ENCODE measurements around the gene MYPOP.

The MYPOP gene

DNA sequence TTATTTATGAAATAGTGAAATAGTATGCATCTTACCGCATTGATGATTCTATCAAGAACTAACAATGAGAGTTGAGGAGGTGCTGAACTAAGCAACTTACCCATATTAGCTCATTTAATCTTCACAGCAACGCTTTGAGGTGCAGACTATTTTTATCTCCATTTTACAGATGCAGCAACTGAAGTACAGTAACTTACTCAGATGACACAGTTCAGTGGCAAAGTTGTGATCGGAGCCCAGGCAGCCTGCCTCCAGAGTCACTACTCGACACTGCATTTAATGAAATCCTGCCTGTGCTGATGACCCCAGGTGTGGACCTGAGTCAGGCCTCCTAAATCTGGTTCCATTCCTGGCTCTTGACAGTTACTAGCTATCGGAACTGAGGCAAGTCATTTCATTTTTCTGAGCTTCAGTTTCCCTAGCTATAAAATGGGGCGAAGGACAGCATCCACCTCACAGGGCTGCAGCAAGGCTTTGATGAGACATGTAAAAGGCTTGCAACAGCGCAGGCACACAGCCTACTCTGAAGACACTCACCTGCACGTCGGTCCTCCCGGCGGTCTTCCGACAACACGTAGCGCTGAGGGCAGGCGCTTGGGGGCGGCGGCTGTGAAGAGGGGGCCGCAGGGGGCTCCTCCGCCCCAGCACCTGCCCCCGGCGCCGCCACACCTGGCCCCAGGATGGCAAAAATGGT is 1.5 kb downstream of the MYPOP start:
- peaks cover 31 to 34% of the 10 kb centered on the region in 2 experiments for H3K36me3 ChIP-seq (ENCODE audit: control insufficient read depth in 1 of 2, insufficient read depth in 2 of 2, low read depth in 1 of 2, low read length in 2 of 2)
- peaks cover 14% of the 10 kb centered on the region for H3K4me1 ChIP-seq (ENCODE audit: control insufficient read depth, insufficient read depth, low read depth, low read length)
- peak overlapping the region; percentile 85 for H3K4me2 ChIP-seq (ENCODE audit: low read length, poor library complexity, severe bottlenecking)
- no peak overlapping the region for H2AFZ ChIP-seq (ENCODE audit: low read depth, low read length)
- H3K18ac ChIP-seq (ENCODE audit: low read depth in 1 of 2, low read length in 2 of 2), result no peak overlapping the region
- no peak overlapping the region for H2BK12ac ChIP-seq (ENCODE audit: low read length in 2 of 2)
- H2BK15ac ChIP-seq (ENCODE audit: low read depth, poor library complexity, severe bottlenecking), result no peak overlapping the region
- H4K91ac ChIP-seq (ENCODE audit: low read length), result no peak overlapping the region
- H3K79me1 ChIP-seq (replicated peaks; ENCODE audit: low read length, poor library complexity, severe bottlenecking), result peaks cover 21% of the 10 kb centered on the region
- peak overlapping the region; percentile 74 to 93 for H3K4me3 ChIP-seq (ENCODE audit: insufficient read depth in 1 of 2, low read depth in 1 of 2, low read length in 2 of 2)
- no peak overlapping the region for H4K8ac ChIP-seq (ENCODE audit: low read length)
- no peaks in the 10 kb centered on the region for H3K27me3 ChIP-seq (ENCODE audit: control insufficient read depth in 1 of 2, insufficient read depth in 1 of 2, low read length in 2 of 2)
- H3K9me3 ChIP-seq (ENCODE audit: control insufficient read depth, low read length), result no peaks in the 10 kb centered on the region
- no peak overlapping the region for H3K23ac ChIP-seq (ENCODE audit: low read length in 2 of 2)
- H2AK5ac ChIP-seq (ENCODE audit: low read length, severe bottlenecking), result no peak overlapping the region
- no peak for DNase-seq
- H3K4ac ChIP-seq (ENCODE audit: low read depth in 1 of 2, low read length in 2 of 2), result no peak overlapping the region
- H3K9ac ChIP-seq (ENCODE audit: low read length), result peak overlapping the region; percentile 54
- H2BK5ac ChIP-seq (ENCODE audit: low read depth, low read length, poor library complexity, severe bottlenecking), result no peak overlapping the region
- H2BK120ac ChIP-seq (ENCODE audit: low read depth, low read length), result no peak overlapping the region
- no peak overlapping the region for H3K27ac ChIP-seq (ENCODE audit: low read length, poor library complexity, severe bottlenecking)
- H3K14ac ChIP-seq (ENCODE audit: low read length in 2 of 2), result no peak overlapping the region
- 48% methylated on average over 22 of the region's 22 CpGs for WGBS

DNA sequence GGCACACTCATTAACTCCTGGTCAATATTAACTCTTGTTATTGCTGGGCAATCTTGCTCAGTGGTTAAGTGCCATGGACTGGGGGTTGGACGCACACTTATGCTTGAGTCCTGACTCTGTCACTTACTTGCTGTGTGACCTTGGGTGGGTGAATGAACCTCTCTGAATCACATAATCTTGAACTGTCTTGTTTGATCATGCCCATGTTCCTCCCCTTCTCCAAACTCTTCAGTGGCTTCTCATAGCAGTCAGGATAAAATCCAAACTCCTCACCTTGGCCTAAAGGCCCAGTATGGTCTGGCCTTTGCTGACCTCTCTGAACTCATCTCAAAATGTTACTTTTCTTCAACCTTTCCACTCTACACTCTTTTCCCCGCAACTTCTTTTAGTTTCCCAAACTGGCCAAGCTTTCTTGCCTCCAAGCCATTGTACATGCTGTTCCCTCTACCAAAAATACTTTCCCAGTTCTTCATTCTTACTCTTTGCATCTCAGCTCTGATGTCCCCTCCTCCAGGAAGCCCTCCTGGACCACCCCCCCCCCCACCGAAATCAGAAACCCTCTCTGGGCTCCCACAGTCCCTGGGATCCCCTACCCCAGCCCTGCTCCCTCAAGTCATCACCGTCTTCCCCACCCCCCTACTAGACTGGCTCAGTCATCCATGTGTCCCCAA is 2.4 kb downstream of the MYPOP start:
- Histone ChIP-seq H4K91ac (ENCODE audit: low read length) (no peak overlapping the region), H3K4ac (ENCODE audit: low read depth in 1 of 2, low read length in 2 of 2) (no peak overlapping the region), H2AFZ (ENCODE audit: low read depth, low read length) (no peak overlapping the region), H3K79me1 (replicated peaks; ENCODE audit: low read length, poor library complexity, severe bottlenecking) (peaks cover 27% of the 10 kb centered on the region), H3K4me2 (ENCODE audit: low read length, poor library complexity, severe bottlenecking) (no peak overlapping the region), H3K4me1 (ENCODE audit: control insufficient read depth, insufficient read depth, low read depth, low read length) (peaks cover 14% of the 10 kb centered on the region), H3K14ac (ENCODE audit: low read length in 2 of 2) (no peak overlapping the region), H3K23ac (ENCODE audit: low read length in 2 of 2) (no peak overlapping the region), H3K9ac (ENCODE audit: low read length) (no peak overlapping the region), H3K36me3 (ENCODE audit: control insufficient read depth in 1 of 2, insufficient read depth in 2 of 2, low read depth in 1 of 2, low read length in 2 of 2) (peaks cover 39 to 41% of the 10 kb centered on the region in 2 experiments), H2BK120ac (ENCODE audit: low read depth, low read length) (no peak overlapping the region), H4K8ac (ENCODE audit: low read length) (no peak overlapping the region), H2BK12ac (ENCODE audit: low read length in 2 of 2) (no peak overlapping the region), H3K27ac (ENCODE audit: low read length, poor library complexity, severe bottlenecking) (no peak overlapping the region), H3K4me3 (ENCODE audit: insufficient read depth in 1 of 2, low read depth in 1 of 2, low read length in 2 of 2) (no peak overlapping the region), H2AK5ac (ENCODE audit: low read length, severe bottlenecking) (no peak overlapping the region), H3K27me3 (ENCODE audit: control insufficient read depth in 1 of 2, insufficient read depth in 1 of 2, low read length in 2 of 2) (no peaks in the 10 kb centered on the region), H2BK15ac (ENCODE audit: low read depth, poor library complexity, severe bottlenecking) (no peak overlapping the region), H2BK5ac (ENCODE audit: low read depth, low read length, poor library complexity, severe bottlenecking) (no peak overlapping the region), H3K18ac (ENCODE audit: low read depth in 1 of 2, low read length in 2 of 2) (no peak overlapping the region), H3K9me3 (ENCODE audit: control insufficient read depth, low read length) (no peaks in the 10 kb centered on the region)
- no peak for DNase-seq
- WGBS, result 91% methylated on average over 4 of the region's 4 CpGs

DNA sequence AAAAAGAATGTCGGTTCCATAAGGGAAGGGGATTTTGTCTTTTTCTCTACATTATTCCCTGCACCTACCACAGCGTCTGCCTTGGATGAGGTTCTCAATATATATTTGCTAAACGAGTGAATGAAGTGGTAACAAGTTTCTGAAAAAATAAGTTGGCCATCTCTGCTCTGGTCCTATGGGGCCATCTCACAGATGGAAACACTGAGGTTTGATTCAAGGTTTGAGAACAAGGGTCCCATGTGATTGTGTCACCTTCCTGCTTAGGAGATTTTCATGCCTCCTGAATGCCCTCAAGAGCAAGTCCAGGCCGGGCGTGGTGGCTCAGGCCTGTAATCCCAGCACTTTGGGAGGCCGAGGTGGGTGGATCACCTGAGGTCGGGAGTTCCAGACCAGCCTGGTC is 3.2 kb downstream of the MYPOP start:
- H3K4ac ChIP-seq (ENCODE audit: low read depth in 1 of 2, low read length in 2 of 2), result no peak overlapping the region
- no peak overlapping the region for H2BK120ac ChIP-seq (ENCODE audit: low read depth, low read length)
- H3K9me3 ChIP-seq (ENCODE audit: control insufficient read depth, low read length), result no peaks in the 10 kb centered on the region
- no peak overlapping the region for H3K27ac ChIP-seq (ENCODE audit: low read length, poor library complexity, severe bottlenecking)
- H2BK15ac ChIP-seq (ENCODE audit: low read depth, poor library complexity, severe bottlenecking), result no peak overlapping the region
- 100% methylated on average over 5 of the region's 7 CpGs for WGBS
- peaks cover 28% of the 10 kb centered on the region for H3K79me1 ChIP-seq (replicated peaks; ENCODE audit: low read length, poor library complexity, severe bottlenecking)
- no peak overlapping the region for H3K4me3 ChIP-seq (ENCODE audit: insufficient read depth in 1 of 2, low read depth in 1 of 2, low read length in 2 of 2)
- H3K23ac ChIP-seq (ENCODE audit: low read length in 2 of 2), result no peak overlapping the region
- peaks cover 14% of the 10 kb centered on the region for H3K4me1 ChIP-seq (ENCODE audit: control insufficient read depth, insufficient read depth, low read depth, low read length)
- no peak overlapping the region for H3K9ac ChIP-seq (ENCODE audit: low read length)
- H4K8ac ChIP-seq (ENCODE audit: low read length), result no peak overlapping the region
- H3K4me2 ChIP-seq (ENCODE audit: low read length, poor library complexity, severe bottlenecking), result no peak overlapping the region
- H2BK12ac ChIP-seq (ENCODE audit: low read length in 2 of 2), result no peak overlapping the region
- no peak overlapping the region for H3K18ac ChIP-seq (ENCODE audit: low read depth in 1 of 2, low read length in 2 of 2)
- no peak overlapping the region for H3K14ac ChIP-seq (ENCODE audit: low read length in 2 of 2)
- no peak overlapping the region for H2BK5ac ChIP-seq (ENCODE audit: low read depth, low read length, poor library complexity, severe bottlenecking)
- DNase-seq, result no peak
- H3K36me3 ChIP-seq (ENCODE audit: control insufficient read depth in 1 of 2, insufficient read depth in 2 of 2, low read depth in 1 of 2, low read length in 2 of 2), result peaks cover 43 to 44% of the 10 kb centered on the region in 2 experiments
- H3K27me3 ChIP-seq (ENCODE audit: control insufficient read depth in 1 of 2, insufficient read depth in 1 of 2, low read length in 2 of 2), result no peaks in the 10 kb centered on the region
- no peak overlapping the region for H4K91ac ChIP-seq (ENCODE audit: low read length)
- H2AK5ac ChIP-seq (ENCODE audit: low read length, severe bottlenecking), result no peak overlapping the region
- no peak overlapping the region for H2AFZ ChIP-seq (ENCODE audit: low read depth, low read length)

DNA sequence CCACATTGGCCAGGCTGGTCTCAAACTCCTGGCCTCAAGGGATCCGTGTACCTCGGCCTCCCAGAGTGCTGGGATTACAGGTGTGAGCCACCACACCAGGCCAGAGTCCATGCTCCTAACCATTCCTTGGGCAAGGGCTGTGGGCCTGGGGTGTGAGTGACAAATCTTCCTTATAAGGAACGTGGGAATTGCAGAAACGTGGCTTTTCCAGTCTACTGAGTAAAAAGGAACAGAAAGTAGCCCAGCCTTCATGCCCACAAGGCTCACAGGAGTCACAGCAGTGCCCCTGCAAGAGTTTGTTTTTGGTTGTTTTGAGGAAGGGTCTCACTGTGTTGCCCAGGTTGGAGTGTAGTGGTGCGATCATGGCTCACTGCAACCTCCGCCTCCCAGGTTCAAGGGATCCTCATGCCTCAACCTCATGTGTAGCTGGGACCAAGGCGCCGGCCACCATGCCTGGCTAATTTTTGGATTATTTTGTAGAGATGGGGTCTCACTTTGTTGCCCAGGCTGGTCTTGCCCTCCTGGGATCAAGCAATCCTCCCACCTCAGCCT is 5.1 kb downstream of the MYPOP start:
- Histone ChIP-seq H3K4ac (ENCODE audit: low read depth in 1 of 2, low read length in 2 of 2) (no peak overlapping the region), H3K36me3 (ENCODE audit: control insufficient read depth in 1 of 2, insufficient read depth in 2 of 2, low read depth in 1 of 2, low read length in 2 of 2) (peaks cover 44 to 47% of the 10 kb centered on the region in 2 experiments), H2BK120ac (ENCODE audit: low read depth, low read length) (no peak overlapping the region), H3K4me2 (ENCODE audit: low read length, poor library complexity, severe bottlenecking) (no peak overlapping the region), H2AFZ (ENCODE audit: low read depth, low read length) (no peak overlapping the region), H3K4me3 (ENCODE audit: insufficient read depth in 1 of 2, low read depth in 1 of 2, low read length in 2 of 2) (no peak overlapping the region), H3K27ac (ENCODE audit: low read length, poor library complexity, severe bottlenecking) (no peak overlapping the region), H3K9ac (ENCODE audit: low read length) (no peak overlapping the region), H3K27me3 (ENCODE audit: control insufficient read depth in 1 of 2, insufficient read depth in 1 of 2, low read length in 2 of 2) (no peaks in the 10 kb centered on the region), H4K8ac (ENCODE audit: low read length) (no peak overlapping the region), H2BK15ac (ENCODE audit: low read depth, poor library complexity, severe bottlenecking) (no peak overlapping the region), H2BK12ac (ENCODE audit: low read length in 2 of 2) (no peak overlapping the region), H4K91ac (ENCODE audit: low read length) (no peak overlapping the region), H3K18ac (ENCODE audit: low read depth in 1 of 2, low read length in 2 of 2) (no peak overlapping the region), H3K79me1 (replicated peaks; ENCODE audit: low read length, poor library complexity, severe bottlenecking) (peaks cover 31% of the 10 kb centered on the region), H3K14ac (ENCODE audit: low read length in 2 of 2) (no peak overlapping the region), H3K9me3 (ENCODE audit: control insufficient read depth, low read length) (no peaks in the 10 kb centered on the region), H2AK5ac (ENCODE audit: low read length, severe bottlenecking) (no peak overlapping the region), H2BK5ac (ENCODE audit: low read depth, low read length, poor library complexity, severe bottlenecking) (no peak overlapping the region), H3K23ac (ENCODE audit: low read length in 2 of 2) (no peak overlapping the region), H3K4me1 (ENCODE audit: control insufficient read depth, insufficient read depth, low read depth, low read length) (peaks cover 10% of the 10 kb centered on the region)
- DNase-seq, result no peak
- WGBS, result 97% methylated on average over 8 of the region's 8 CpGs

All from mesenchymal stem cell (in vitro differentiated cells and primary cell).